HG02870 (cell line): Measurements from ENCODE around the gene ASXL3.
A peak's percentile ranks its signal among the peaks of the same experiment; 100 is the strongest.

Experiments used
- ATAC-seq: cut with Tn5 transposase; IDR thresholded peaks from one replicate; pipeline ENCODE4 v1.9.1; 2021; ENCODE audit warnings: mild to moderate bottlenecking, moderate library complexity; ENCODE audit not compliant: unreplicated experiment

Gene ASXL3

GRCh38 chr18:33712719-33713118 is 134.7 kb downstream of the ASXL3 start:
- no peak for ATAC-seq

DNA sequence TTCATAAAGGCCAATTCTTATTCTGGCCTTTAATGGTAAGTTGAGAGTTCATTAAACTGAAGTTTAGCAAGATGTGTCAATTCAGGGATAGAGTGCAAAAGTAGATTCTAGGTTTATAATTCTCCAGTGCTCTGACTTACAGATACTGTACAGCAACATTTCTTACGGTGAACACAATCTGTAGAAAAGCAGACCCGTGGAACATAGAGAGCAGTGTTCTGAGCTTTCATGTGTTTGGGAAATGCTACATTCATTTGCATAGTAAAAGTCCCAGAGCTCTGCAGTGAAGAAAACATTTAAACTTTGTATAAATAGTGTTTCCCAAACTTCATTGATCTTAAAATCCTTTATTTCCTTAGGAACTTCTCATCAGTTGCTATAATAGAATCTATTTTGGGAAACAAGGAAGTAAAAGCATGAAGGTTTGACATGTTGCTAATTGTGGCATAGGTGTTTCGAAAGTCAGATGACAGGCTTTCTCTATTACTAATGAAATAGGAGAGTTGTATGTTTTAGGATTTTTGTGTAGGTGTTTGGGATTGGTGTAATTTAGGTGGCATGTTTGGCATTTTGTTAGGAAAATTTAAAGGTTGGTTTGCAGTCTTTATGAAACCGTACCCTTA is 138.2 kb downstream of the ASXL3 start:
- peak; percentile 53 for ATAC-seq

GRCh38 chr18:33717339-33717738 is 139.3 kb downstream of the ASXL3 start:
- ATAC-seq: no peak

DNA sequence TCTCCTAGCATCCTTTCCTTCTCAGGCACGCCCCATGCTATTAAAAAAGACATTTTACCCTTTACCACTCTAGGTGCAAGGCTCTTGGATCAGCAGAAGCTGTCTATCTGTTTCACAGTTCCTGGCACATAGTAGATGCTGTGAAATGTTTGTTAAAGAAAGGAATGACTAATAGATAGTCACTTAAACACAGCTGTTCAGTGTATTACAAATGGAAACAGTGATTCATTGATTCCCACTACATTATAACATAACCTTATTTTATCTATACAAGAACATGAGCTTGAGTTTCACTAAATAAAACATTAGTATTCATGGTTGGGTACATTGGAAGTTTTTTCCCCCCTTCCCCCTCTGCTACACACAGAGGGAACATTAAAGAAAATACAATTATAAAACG is 142.1 kb downstream of the ASXL3 start:
- no peak for ATAC-seq

GRCh38 chr18:33729556-33729955 is 151.5 kb downstream of the ASXL3 start:
- peak; percentile 88 for ATAC-seq

GRCh38 chr18:33733376-33733775 is 155.4 kb downstream of the ASXL3 start:
- no peak for ATAC-seq

DNA sequence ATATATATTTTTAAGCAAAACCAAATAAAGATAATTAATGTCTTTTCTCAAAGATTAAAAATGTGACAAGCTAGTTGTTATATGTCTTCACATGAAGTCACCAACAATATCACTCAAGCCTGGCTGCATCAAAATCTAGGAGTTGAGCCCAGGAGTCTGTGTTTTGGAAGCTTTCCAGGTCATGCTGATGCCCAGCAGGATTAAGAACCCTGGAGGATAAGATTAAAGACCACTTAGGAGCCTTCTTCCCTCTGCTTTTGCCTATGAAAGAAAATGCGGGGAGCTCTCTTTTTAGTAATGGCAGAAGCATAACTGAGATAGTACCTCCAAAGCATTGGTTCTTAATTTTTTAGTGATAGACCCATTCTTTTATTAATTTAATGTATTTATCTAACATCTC is 157.4 kb downstream of the ASXL3 start:
- no peak for ATAC-seq

- ATAC-seq: no peak
Measured at GRCh38 chr18:33741760-33742159, 163.7 kb downstream of the ASXL3 start.

GRCh38 chr18:33744032-33744697 is 166.1 kb downstream of the ASXL3 start:
- ATAC-seq: no peak

GRCh38 chr18:33745151-33745795 is 167.3 kb downstream of the ASXL3 start:
- no peak for ATAC-seq

- no peak for ATAC-seq
Measured at GRCh38 chr18:33745871-33746545, 168.0 kb downstream of the ASXL3 start.

DNA sequence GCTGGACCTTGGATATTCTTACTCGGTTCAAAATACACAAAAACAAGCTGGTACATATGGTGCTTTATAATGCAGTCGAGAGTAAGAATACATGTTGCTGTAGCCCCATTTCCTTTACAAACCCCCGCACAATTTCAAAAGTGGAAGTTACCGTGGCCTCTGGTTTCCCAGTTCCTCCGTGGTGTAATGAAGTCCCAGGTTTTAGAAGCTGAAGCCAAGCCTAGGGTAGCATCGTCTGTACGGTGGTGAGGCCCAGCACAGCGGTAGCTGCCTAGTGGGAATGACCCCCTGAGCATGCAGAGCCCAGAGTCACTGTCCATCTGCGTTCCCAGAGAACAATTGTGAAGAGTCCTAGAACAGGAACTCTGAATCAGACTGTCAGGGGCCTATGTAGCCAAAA is 171.8 kb downstream of the ASXL3 start:
- ATAC-seq: peak; percentile 56

DNA sequence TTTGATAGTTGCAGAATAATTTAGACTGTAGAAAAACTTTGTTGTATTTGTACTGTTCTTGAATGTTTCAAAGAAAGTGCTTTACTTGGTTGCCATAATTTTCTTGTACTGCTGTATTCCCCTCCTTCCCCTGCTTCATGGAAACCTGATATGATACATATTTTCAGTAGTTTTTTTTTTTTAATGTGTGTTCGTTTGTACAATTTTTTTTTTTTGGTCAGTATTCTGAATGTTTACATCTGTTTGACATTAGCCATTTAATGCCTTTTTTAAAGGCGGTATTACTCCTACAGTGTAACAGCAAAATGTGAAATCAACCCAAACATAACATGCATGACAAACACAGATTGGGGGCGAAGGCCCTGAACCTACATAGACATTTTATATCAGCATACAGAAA is 172.3 kb downstream of the ASXL3 start:
- no peak for ATAC-seq

GRCh38 chr18:33751613-33752221 is 173.7 kb downstream of the ASXL3 start:
- peak; percentile 48 for ATAC-seq

DNA sequence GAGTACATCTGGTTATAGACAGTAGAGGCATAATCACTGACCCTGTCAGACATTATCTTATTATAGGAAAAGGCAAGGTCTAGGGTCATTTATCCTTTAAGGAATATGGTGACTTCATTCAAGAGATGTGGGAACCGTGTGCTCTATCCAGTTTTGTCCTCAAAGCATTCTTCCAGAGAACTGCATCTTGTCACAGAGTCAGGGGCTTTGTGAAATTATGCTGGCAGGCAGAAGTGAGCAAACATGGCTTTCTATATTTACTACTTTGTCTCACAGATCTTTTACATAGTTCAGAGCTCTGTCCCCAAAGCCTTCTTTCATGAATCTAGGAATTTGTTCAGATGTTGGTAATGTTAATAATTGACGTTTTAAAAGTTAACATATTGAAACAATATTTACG is 177.4 kb downstream of the ASXL3 start:
- no peak for ATAC-seq

DNA sequence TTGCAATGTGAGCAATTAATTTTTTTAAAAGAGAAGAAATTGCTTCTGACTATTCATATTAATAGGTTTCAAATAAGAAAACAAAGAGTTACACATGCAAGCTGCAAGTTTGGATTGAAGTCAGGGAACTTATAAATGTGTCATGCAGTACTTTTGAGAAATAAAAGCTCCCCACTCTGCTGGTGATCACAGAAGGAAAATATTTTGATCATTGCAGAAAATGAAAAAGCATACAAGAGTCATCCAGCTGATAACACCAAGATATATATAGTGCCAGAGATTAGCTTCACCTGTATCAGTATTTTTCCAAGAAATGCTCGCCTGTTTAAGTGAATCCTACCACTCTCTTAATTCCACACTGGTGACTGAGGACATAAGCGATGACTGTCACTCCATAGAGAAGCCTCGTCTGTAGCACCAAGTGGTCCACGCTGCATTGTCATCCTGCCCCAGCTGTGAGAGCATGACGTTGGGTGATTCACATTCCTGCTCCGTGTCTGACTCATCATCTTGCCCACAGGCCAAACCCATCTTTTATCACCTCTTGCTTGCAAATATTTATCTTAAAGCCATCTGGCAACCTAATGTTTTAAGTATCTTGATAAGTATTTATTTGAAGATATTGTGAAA is 178.0 kb downstream of the ASXL3 start:
- ATAC-seq: no peak

DNA sequence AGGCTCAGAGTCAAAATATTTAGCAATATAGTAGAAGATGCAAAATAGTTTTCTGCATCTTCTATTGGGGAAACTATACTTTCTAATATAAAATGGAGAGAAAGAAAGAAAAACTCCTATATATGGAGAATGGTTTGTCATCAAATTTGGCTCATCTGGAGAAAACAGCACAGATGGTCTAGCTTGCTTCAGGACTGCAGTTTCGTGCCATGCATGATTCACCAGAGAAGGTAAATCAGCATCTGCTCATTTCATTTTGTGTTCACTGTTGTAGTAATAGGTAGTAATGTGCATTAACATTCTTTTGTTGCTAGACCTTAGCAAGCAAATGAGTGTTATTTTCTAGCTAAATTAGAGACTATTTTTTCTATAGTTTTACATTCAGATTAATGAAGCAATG is 179.0 kb downstream of the ASXL3 start:
- ATAC-seq: no peak

GRCh38 chr18:33761363-33761762 is 183.3 kb downstream of the ASXL3 start:
- no peak for ATAC-seq

DNA sequence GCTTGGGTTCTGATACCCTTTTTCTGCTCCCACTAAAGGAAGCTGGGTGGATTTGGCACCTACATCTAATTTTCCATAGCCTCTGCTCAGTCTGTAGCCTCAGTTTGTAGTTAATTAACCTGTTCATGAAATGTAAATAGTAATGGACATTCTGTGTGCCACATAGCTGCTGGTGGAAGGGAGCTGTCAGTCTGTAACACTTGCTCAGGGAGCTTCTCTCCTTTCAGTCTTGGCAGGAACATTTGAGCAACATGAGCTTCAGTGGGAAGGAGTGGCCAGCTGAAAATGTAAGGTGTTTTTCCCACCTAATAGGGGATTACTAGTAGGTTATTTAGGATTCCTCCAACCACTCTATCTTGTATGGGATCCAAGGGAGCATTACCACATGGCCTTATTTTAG is 203.4 kb downstream of the ASXL3 start:
- no peak for ATAC-seq
